SW 1271 (cell line): ENCODE measurements around the gene AIF1.

Source experiments
- DNase-seq, 2 experiments: peaks; one replicate each; lab custom pipeline; 2025; lab: John Stamatoyannopoulos, UW

The AIF1 gene

GRCh38 chr6:31642798-31643570 lies 27.9 kb downstream of the AIF1 start:
- DNase-seq: no peak

- DNase-seq: no peak
Observed at GRCh38 chr6:31643818-31644454, 28.9 kb downstream of the AIF1 start.

- DNase-seq: no peak
Observed at GRCh38 chr6:31645325-31645724, 30.3 kb downstream of the AIF1 start.

- DNase-seq: peak; percentile 68 to 83
Observed at GRCh38 chr6:31651602-31652191, 36.7 kb downstream of the AIF1 start.

GRCh38 chr6:31652925-31653724 lies 38.1 kb downstream of the AIF1 start:
- peak; percentile 95 to 99 for DNase-seq

GRCh38 chr6:31654574-31655348 lies 39.7 kb downstream of the AIF1 start:
- no peak for DNase-seq

- DNase-seq: no peak
Observed at GRCh38 chr6:31655349-31656237, 40.6 kb downstream of the AIF1 start, which contains the start of gene APOM. TSS of gene APOM (plus strand) at chr6:31655894. CDS start at chr6:31655967, 73 bp downstream.

GRCh38 chr6:31657406-31658157 lies 42.5 kb downstream of the AIF1 start:
- DNase-seq: no peak

GRCh38 chr6:31658158-31658688 lies 43.2 kb downstream of the AIF1 start:
- DNase-seq: no peak

- no peak for DNase-seq
Observed at GRCh38 chr6:31658983-31659648, 44.1 kb downstream of the AIF1 start.

- peak in 1 of 2 experiments; percentile 16 for DNase-seq
Observed at GRCh38 chr6:31659649-31660380, 44.8 kb downstream of the AIF1 start.

- DNase-seq: peak in 1 of 2 experiments; percentile 82
Observed at GRCh38 chr6:31660381-31661261, 45.6 kb downstream of the AIF1 start, which contains the start of gene C6orf47. TSS of gene C6orf47 (minus strand) at chr6:31660778. CDS start at chr6:31659947, 831 bp downstream.

GRCh38 chr6:31661262-31662123 lies 46.5 kb downstream of the AIF1 start:
- DNase-seq: no peak

GRCh38 chr6:31662124-31662723 lies 47.2 kb downstream of the AIF1 start:
- no peak for DNase-seq

GRCh38 chr6:31663126-31663960 lies 48.3 kb downstream of the AIF1 start:
- DNase-seq: no peak
